ENCODE results near the gene MINDY1. TPM values are rescaled to one million over a fixed set of nuclear protein-coding genes. Genes with fewer than 3 reads are reported as not detected.

MINDY1 gene, protein sequence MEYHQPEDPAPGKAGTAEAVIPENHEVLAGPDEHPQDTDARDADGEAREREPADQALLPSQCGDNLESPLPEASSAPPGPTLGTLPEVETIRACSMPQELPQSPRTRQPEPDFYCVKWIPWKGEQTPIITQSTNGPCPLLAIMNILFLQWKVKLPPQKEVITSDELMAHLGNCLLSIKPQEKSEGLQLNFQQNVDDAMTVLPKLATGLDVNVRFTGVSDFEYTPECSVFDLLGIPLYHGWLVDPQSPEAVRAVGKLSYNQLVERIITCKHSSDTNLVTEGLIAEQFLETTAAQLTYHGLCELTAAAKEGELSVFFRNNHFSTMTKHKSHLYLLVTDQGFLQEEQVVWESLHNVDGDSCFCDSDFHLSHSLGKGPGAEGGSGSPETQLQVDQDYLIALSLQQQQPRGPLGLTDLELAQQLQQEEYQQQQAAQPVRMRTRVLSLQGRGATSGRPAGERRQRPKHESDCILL
- total RNA-seq (2014; rRNA removed; shearing (Covaris generic)), result 12.5 and 15.4 TPM in 2 replicates
- polyA plus RNA-seq (2015; cell fraction: cytosol; rRNA removed), result 7.6 and 8.1 TPM in 2 replicates
- 13.6 and 16.4 TPM in 2 replicates for polyA plus RNA-seq (2015; cell fraction: nucleus; rRNA removed)

DNA sequence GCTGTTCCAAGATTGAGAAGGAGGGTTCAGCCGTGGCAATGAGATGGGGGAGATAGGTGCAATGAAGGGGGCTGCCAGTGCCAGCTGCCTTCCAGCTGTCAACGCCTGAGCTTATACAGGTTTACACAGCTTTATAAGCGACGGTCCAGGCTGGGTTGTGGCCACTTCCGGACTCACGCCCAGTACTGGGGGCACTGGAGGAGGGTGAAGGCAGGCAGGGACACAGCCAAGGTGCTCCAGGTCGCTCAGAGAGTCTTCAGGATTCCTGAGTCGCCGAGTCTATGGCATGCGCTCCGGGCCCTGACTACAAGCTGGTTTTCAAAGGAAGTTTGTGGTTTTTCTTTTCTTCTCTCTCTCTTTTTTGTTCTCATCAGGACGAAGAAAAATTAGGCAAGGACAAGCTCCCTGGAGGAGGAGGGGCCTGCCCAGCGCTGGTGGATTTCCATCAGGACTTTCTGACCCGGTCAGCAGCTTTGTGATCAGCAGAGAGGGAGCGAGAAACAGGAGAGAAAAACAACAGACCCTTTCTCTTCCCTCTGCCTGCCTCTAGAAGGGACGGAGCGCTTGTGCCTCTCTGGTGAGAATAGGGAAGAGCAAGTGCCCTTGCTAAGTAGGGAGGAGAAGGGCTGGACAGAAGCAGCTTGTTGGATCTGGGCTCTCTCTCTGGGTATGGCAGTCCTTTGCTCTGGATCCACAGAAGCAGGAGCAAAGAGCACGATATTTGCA lies at the start of gene MINDY1:
Gene MINDY1 (minus strand): TSS at position 576 of the 726 bp plus-strand sequence. CDS start 4,285 bp downstream, outside the sequence.
- DNase-seq (ENCODE audit: low read depth), result peak; percentile 86

DNA sequence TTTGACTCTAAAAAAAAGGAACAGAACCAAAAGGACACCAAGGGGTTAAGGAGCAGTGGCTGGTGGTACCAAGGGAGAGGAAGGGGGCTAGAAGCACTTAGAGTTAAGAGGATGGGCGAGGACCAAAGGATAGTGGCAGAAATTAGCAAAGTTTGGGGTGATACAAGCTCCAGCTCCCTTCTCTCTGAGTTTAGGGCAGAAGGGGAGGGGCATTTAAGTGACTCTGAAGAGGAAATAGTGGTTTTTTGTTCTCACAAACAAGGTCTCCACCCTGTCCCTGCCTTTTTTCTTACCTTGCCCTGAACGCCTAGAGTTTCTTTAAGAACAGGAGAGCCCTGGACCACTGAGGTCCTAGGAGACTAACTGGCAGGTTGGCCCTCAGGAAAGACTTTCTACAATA lies 49.4 kb upstream of the MINDY1 start:
- no peak for DNase-seq (ENCODE audit: low read depth)

DNA sequence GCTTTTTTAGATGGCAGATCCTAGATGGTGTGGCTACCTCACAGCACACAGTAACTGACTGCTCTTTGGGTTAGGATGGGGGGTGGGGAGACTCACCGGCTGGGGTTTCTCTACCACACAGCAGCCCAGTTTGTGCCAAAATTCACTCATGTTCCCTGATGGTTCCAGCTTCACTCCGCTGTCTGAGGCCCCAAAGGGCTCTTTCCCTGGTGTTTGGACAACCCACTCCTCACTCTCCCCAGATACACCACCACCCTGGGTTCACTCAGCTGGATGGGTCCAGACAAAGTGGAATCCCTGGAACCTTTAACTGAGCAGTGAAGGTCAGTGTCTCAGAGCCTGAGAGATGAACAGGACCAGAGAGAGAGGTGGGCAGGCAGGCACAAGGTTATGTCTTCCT lies 48.9 kb upstream of the MINDY1 start:
- no peak for DNase-seq (ENCODE audit: low read depth)

DNA sequence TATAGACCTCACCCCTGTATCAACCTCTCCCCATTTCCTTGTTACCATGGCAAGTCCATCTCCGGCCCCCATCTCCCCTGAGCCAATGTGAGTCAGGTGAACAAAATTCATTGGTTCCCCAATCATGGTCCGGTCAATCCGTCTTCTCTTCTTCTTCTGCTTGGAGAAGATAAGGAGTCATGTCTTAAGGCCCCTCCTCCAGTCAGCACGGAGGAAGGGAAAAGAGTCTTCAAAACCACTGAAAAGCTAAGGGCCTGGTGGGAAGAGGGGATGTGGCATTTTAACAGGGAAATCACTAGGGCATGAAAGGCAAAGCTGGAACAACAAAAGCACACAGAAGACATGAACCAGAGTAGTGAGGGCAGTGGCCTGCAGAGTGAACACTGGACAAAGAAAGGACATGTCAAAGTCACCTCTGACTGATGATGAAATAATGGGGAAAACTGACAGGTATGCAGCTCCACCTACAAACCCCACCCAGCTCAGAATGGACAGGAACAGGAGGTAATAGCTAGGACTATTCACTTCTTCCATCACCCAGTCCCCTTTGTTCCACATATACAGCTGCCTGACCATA lies 48.4 kb upstream of the MINDY1 start:
- DNase-seq (ENCODE audit: low read depth), result no peak

DNA sequence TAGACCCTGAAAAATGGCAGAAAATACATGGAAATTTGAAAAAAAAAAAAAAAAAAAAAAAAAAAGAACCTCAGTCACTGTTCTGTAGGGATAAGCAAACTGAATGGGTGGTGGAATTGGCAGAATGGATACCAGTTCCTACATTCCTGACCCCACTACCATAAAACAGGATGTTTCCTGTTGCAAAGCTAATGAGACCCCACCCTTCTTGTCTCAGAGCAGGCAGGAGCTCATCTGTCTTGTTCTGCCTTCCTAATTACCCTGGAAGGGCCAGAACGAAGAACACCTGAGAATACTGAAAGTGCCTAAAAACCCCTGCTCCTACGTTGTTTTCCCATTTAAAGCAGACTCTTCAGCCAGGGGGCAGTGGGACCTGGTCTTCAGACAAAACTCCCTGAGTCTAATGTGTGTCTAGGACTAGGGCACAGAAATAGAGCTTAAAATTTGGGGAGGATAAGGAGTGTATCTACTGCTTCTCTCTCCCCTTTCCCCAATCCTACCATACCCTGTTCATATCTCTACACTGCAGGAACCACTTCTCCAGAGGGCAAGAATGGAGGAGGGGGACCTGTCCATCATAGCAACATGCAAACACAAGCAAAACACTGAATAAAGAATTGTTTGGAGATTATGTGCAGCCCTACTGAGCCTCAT lies 44.8 kb upstream of the MINDY1 start:
- no peak for DNase-seq (ENCODE audit: low read depth)

DNA sequence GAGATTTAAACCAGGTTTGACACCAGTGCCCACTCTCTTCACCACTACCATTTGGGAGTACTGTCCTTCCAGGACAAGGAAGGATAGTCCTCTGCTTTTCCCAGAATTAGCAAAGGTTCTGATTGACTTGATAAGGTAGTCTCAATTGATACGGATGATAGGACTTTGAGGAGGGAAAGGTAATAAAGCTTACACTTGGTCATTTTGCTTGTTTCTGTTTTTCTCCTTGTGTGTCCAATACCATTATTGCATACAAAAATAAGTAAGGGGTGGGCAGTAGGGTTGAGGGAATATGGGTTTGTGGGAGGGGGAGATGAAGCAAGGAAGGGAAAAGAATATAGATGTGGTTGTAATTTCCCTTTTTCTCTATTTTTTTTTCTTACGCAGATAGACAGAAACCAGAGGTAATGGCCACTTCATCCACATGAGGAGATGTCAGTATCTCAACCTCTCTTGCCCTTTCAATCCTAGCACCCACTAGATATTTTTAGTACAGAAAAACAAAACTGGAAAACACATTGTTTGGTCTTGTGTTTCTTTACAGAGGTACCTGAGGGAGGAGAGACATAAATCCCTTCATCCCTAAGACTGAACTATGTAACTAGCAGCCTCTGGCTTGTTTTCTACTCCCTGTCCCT lies 43.5 kb upstream of the MINDY1 start:
- no peak for DNase-seq (ENCODE audit: low read depth)

DNA sequence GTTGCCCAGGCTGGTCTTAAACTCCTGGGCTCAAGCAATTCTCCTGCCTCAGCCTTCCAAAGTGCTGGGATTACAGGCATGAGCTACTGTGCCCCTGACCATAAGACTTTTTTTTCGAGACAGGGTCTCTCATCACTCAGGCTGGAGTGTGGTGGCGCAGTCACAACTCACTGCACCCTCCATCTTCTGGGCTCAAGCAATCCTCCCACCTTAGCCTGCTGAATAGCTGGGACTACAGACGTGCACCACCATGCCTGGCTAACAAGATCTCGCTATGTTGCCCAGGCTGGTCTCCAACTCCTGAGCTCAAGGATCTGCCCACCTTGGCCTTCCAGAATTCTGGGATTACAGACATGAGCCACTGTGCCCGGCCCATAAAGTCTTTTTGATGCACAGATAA lies 42.8 kb upstream of the MINDY1 start:
- no peak for DNase-seq (ENCODE audit: low read depth)

DNA sequence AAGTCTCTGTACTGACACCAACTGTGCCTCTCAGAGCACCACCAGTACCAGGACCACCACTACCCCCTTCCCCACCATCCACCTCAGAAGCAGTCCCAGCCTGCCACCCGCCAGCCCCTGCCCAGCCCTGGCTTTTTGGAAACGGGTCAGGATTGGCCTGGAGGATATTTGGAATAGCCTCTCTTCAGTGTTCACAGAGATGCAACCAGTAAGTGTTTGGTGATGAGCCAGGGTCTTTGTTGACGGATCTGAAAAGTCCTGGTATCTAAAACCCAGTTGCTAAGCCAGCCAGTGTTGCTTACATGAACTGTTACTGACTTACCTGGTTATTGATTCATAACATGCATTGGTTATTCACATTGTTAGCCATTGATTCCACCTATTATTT lies 41.9 kb upstream of the MINDY1 start:
- DNase-seq (ENCODE audit: low read depth), result no peak

DNA sequence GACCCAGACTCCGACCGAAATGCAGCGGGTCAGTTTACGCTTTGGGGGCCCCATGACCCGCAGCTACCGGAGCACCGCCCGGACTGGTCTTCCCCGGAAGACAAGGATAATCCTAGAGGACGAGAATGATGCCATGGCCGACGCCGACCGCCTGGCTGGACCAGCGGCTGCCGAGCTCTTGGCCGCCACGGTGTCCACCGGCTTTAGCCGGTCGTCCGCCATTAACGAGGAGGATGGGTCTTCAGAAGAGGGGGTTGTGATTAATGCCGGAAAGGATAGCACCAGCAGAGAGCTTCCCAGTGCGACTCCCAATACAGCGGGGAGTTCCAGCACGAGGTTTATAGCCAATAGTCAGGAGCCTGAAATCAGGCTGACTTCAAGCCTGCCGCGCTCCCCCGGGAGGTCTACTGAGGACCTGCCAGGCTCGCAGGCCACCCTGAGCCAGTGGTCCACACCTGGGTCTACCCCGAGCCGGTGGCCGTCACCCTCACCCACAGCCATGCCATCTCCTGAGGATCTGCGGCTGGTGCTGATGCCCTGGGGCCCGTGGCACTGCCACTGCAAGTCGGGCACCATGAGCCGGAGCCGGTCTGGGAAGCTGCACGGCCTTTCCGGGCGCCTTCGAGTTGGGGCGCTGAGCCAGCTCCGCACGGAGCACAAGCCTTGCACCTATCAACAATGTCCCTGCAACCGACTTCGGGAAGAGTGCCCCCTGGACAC lies 41.4 kb upstream of the MINDY1 start:
- peak; percentile 66 for DNase-seq (ENCODE audit: low read depth)

DNA sequence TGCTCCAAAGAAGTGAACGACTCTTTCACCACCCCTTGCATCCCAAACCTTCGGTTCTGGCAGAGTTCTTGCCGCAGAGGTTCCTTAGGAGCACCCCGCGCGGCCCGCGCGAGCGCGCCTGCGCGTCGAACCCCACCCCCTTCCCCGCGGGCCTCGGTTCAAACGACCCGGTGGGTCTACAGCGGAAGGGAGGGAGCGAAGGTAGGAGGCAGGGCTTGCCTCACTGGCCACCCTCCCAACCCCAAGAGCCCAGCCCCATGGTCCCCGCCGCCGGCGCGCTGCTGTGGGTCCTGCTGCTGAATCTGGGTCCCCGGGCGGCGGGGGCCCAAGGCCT lies 40.9 kb upstream of the MINDY1 start, which contains the start of gene C1orf56:
Gene C1orf56 (plus strand): TSS at position 161 of the 334 bp plus-strand sequence. CDS start 97 bp downstream, at position 258.
- DNase-seq (ENCODE audit: low read depth), result peak; percentile 60

DNA sequence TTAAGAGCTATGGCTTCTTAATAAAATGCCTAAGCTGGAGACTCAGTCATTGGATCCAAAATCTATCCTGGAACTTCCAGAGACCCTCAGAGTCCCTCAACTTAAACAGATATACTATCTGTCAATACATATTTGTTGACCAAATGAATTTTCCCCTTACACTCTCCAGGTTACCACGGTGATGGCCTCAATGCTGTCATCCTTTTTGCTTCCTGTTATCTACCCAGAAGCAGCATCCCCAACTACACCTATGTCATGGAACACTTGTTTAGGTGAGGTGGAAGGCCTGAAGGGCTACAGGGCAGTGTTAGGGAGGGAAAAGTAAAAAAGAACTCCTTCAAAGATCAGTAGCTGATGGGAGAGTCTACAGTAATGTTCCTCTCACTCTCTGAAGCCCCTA lies 36.5 kb upstream of the MINDY1 start:
- DNase-seq (ENCODE audit: low read depth), result no peak

DNA sequence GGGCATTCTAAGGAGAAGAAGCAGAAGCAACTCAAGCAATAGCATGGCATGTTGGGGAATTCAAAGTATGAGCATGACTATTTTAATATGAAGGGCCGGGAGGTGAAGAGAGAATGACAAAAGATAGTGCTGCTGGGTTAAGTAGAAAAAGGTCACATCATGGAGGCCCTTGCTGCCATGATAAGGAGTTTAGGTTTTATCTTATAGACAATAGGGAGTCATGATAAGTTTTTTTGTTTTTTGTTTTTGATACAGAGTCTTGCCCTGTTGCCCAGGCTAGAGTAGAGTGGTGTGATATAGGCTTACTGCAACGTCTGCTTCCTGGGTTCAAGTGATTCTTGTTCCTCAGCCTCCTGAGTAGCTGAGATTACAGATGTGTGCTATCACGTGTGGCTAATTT lies 32.8 kb upstream of the MINDY1 start:
- DNase-seq (ENCODE audit: low read depth), result no peak

DNA sequence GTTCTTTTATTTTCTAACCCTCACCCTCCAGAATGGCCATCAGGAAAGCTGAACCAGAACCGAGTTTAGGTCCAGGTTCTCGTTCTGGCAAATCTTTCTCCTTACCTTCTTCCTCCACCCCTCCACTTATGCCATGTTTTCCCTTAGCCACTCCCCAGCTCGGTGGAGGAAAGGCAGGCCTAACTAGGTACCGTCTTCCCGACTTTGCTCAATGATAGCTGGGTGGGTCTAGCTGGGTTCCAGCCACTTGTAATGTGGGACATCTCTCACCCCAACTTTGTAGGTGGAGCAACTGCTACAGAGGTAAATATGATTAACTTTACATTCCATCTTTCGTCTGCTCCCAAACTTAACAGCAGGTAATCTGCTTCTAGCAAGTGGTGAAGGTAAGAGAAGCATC lies 30.3 kb upstream of the MINDY1 start:
- no peak for DNase-seq (ENCODE audit: low read depth)

DNA sequence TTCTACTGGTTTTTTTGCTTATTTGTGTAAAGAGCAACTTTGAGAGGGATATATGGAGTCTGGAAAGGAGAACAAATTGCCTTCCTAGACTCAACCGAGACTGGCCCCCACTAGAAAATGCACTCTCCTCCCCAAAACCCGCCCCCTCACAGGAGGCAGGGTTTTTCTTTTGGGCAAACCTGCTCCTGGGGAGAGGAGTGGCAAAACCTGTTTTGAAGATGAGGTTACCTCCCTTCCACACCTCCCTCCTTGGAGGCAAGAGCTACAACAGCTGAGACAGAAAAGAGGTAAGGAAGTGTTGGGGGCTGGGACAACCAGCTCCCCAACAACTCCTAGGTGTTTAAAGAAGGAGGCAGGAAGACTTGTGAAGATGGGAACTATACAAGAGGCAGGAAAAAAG lies 29.7 kb upstream of the MINDY1 start, which contains the start of gene BNIPL:
Gene BNIPL (plus strand): TSS at position 231 of the 400 bp plus-strand sequence. CDS start 140 bp downstream, at position 371.
- DNase-seq (ENCODE audit: low read depth), result no peak

DNA sequence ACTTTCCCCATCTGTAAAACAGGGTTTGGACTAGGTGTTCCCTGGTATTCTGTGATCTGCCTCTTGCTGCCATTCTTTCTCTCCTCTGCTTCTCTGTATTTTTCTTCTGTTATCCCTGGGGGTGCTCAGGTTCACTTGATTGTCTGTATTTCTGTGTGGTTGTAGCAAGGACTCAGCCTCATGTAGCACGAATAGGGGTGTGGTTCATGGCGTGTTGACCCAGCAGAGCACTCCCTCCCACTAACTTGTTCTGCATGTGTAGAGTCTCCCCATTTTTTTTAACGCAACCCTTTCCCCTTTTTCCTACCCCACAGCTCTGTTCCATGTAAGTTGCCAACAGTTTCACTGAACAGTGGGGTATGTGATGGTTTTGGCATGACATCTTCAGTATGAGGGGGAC lies 28.5 kb upstream of the MINDY1 start:
- DNase-seq (ENCODE audit: low read depth), result no peak

DNA sequence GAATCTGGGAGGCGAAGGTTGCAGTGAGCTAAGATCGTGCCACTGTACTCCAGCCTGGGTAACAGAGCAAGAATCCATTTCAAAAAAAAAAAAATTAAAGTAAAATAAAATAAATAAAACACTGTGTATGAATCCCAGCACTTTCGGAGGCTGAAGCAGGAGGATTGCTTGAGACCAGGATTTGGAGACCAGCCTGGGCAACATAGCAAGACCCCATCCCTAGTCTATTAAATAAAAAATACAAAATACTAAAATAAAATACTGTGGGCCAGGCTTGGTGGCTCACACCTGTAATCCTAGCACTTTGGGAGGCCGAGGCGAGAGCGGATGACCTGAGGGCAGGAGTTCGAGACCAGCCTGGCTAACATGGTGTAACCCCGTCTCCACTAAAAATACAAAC lies 25.5 kb upstream of the MINDY1 start:
- DNase-seq (ENCODE audit: low read depth), result no peak

DNA sequence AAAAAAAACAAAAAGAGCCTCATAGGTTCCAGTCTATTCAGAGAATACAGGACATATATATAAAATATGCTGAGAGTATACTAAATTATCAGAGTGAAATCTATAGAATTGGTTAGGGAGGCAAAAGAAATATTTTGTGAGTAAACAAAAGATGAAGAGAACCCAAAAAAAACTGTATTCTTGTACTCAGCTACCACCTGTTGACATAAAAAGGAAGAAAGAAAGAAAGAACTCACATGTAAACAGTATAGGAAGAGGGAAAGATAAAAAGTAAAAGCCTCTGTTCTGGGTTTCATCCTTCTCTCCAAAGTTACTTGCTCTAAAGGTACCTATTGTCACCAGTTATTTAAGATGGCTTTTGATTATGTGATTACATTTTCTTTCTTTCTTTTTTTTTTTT lies 19.8 kb upstream of the MINDY1 start:
- DNase-seq (ENCODE audit: low read depth), result no peak

DNA sequence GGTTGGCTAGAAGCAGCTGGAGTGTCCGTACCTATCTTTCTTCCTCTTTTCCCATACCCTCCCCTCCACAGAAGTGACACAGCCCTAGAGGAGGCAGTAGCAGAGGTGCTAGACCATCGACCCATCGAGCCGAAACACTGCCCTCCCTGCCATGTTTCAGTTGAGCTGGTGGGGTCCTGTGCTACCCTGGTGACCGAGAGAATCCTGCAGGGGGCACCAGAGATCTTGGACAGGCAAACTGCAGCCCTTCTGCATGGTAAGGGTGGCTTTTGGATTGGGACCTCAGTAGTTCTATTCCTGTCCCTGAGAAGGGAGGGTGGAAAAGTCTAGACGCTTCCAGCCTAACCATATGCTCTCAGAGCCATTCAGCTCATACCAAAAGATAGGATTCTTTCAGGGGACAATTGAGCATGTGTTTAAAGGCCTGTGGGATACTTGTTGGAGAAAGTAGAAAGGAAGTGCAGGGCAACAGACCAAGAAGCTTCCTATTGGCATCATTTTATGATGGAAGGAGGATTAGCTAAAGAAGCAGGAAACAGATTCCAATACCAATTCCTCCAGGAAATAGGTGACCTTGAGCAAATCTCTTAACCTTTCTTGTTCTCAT lies 17.9 kb upstream of the MINDY1 start:
- DNase-seq (ENCODE audit: low read depth), result peak; percentile 61

DNA sequence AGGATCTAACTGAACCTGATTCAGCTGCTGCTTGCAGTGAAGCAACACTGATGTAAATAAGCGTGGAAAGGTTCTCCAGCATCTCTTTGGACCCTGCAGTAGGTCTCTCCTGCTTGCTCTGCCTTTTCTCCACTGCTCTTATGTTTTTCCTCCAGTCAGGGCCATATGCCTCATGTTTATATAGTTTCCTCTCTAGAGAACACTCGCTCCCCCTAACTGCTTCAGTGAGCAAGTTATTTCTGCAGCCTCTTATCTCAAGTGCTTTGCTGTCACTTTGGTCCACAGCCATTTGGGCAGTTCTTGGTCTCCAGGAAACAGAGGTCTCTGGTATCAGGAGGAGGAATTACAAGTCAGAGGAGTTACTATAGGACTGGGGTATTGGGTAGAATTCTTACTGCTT lies 6.8 kb upstream of the MINDY1 start:
- DNase-seq (ENCODE audit: low read depth), result no peak
